NOMO-1 (cell line): ENCODE measurements around the gene STXBP2.
"Not testable (repeated sequence)": the region's sequence is repeated elsewhere in the genome, so short reads cannot be mapped to it uniquely, and the experiment has no call there.

Experiments
- DNase-seq, 2 experiments: peaks; one replicate each; lab custom pipeline; 2025; ENCODE audit not compliant: unreplicated experiment in 2 of 2; lab: John Stamatoyannopoulos, UW

The STXBP2 gene

DNA sequence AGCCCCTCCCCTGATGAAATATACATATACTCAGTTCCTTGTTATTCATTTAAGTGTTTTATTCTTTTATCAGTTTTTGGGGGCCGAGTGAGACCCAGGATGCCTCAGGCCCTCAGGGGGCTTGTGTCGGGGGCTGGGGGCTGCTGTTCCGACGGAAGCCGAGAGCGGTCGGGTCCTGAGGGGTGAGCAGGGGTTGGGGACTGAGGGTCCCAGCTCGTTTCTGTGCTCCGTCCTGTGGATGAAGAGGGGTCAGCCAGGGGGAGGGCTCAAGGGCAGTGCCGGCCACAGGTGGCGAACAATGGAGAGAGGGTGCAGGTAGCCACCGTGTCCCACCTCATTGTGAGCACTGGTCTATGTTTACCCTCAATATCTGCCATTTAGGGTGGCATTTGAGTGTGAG is 5.3 kb upstream of the STXBP2 start:
- DNase-seq: no peak

- DNase-seq: no peak
Observed at GRCh38 chr19:7632340-7633203, 4.3 kb upstream of the STXBP2 start.

GRCh38 chr19:7633698-7634097 is 3.2 kb upstream of the STXBP2 start, which contains the start of gene PCP2:
Gene PCP2 (minus strand): TSS chr19:7633719. CDS start chr19:7633457, 262 bp downstream.
- DNase-seq: no peak

- no peak for DNase-seq
Observed at GRCh38 chr19:7635670-7636069, 1.2 kb upstream of the STXBP2 start.

GRCh38 chr19:7636317-7636690 is 606 bp upstream of the STXBP2 start:
- DNase-seq: peak in 1 of 2 experiments; percentile 40

- peak; percentile 19 to 26 for DNase-seq
Observed at GRCh38 chr19:7637374-7638256, 705 bp downstream of the STXBP2 start.

DNA sequence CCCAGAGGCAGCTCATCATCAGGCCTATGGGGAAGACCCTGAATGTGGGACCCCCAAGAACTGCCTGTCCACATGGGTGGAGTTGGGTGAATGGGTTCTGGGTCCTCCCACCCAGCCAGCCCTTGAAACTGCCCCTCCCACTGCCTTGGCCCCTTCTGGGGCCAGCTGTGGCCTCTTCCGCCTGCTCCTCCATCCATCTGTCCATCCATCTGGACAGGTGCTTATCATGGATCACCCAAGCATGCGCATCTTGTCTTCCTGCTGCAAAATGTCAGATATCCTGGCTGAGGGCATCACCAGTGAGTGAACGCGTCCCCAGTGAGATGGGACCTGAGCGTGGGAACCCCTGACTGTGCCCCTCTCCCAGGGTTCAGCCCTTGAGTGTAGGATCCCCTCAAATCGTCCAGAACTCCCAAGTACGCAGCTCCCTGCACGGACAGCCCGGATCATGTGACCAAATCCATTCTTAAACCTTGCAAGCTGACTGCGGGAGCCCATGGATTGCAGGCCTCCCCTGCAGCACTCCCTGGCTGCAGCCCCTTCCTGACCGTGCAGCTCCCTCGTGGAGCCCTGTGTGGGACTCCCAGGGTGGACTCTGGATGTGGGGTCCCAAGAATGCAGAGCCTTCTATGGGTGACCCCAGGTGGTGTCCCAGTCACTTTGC is 2.0 kb downstream of the STXBP2 start:
- no peak for DNase-seq

- no peak for DNase-seq
Observed at GRCh38 chr19:7639863-7640348, 3.0 kb downstream of the STXBP2 start.

DNA sequence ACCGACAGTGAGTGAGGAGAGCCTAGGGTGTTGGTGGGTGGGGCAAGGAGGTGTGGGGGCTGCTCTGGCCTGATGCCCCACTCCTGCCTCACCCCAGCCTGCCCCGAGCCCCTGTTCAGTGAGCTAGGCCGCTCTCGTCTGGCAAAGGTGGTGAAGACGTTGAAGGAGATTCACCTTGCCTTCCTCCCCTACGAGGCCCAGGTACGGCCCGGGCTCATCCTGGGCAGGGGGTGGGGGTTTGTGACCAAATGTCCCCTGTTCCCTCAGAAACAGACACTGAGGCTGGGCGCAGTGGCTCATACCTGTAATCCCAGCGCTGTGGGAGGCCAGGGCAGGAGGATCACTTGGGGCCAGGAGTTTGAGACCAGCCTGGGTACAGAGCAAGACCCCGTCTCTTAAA is 3.9 kb downstream of the STXBP2 start:
- DNase-seq: no peak

DNA sequence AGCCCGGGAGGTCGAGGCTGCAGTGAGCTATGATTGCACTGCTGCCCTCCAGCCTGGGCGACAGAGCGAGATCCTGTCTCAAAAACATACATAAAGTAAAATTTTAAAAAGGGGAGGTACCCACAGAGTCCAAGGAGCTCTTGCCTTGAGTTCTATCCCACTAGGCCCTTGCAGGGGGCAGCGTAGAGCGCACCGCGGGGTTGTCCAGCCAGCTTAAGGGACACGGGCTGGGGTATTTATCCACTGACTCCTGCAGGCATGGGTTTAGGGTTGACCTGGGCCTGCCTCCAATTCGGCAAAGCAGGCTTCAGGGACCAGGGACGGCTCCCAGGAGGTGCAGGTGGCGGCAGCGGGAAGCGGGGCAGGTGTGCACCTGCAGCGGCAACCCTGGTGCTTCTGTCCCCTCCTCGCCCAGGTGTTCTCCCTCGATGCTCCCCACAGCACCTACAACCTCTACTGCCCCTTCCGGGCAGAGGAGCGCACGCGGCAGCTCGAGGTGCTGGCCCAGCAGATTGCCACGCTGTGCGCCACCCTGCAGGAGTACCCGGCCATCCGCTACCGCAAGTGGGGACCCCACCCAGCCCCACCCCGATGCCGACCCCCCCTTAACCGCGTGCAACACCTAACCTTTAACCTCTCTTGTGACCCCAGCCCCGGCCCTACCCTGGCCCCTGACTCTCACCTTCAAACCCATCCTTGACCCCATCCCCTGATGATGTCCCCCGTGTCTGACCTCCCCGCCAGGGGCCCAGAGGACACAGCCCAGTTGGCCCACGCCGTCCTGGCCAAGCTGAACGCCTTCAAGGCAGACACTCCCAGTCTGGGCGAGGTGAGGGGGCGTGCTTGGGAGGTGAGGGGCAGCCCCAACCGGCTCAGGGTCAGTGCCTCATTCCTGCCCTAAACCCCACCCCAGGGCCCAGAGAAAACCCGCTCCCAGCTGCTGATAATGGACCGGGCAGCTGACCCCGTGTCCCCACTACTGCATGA is 4.7 kb downstream of the STXBP2 start:
- DNase-seq: no peak

DNA sequence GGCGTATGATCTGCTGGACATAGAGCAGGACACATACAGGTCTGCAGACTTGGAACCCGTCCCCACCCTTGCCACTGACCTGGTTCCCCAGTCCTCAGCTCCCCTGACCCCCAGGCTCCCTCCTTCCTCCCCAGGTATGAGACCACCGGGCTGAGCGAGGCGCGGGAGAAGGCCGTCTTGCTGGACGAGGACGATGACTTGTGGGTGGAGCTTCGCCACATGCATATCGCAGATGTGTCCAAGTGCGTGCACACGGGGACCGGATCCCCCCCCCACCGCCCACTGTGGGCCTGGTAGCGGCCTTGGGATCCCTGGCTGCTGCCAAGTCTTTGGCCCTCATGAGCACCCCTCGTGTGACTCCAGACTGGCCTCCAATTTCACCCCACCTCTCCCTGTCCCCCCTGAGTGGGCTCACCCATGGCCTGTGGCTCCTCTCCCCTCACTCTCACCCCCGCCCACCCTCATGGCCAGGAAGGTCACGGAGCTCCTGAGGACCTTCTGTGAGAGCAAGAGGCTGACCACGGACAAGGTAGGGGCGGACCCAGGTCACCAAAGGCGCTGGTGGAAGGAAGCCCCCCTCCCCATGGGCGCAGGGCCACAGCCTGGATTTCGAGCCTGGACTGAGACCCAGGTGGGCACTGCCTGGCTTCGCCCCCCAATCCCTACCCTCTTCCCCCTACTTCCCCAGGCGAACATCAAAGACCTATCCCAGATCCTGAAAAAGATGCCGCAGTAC is 5.6 kb downstream of the STXBP2 start:
- DNase-seq: no peak

GRCh38 chr19:7643031-7643415 is 6.1 kb downstream of the STXBP2 start:
- no peak for DNase-seq

DNA sequence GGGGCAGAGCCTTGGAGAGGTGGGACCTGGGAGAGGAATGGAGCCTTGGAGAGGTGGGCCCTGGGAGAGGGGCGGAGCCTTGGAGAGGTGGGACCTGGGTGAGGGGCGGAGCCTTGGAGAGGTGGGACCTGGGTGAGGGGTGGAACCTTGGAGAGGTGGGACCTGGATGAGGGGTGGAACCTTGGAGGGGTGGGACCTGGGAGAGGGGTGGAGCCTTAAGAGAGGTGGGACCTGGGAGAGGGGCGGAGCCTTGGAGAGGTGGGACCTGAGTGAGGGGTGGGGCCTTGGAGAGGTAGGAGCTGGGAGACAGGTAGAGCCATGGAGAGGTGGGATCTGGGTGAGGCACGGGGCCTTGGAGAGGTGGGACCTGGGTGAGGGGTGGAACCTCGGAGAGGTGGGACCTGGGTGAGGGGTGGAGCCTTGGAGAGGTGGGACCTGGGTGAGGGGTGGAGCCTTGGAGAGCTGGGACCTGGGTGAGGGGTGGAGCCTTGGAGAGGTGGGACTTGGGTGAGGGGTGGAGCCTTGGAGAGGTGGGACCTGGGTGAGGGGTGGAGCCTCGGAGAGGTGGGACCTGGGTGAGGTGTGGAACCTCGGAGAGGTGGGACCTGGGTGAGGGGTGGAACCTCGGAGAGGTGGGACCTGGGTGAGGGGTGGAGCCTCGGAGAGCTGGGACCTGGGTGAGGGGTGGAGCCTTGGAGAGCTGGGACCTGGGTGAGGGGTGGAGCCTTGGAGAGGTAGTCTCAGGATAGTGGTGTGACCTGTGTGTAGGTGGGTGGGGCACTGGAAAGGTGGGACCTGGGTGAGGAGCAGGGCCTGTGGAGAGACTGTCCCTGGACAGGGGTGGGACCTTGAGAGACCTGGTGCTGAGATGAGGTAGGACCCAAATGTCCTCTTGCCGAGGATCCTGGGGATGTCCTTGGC is 7.0 kb downstream of the STXBP2 start:
- DNase-seq: not testable (repeated sequence)

DNA sequence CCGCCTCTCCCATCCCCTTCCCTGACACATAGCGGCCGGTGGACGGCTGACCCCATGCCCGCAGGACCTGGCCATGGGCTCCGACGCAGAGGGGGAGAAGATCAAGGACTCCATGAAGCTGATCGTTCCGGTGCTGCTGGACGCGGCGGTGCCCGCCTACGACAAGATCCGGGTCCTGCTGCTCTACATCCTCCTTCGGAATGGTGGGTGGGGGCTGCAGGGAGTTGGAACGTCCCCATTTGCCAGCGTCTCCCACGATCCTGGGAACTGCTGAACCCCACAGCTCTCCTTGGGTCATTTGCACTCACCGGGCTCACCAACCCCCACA is 7.6 kb downstream of the STXBP2 start:
- DNase-seq: no peak

- peak; percentile 81 to 86 for DNase-seq
Observed at GRCh38 chr19:7645163-7645562, 8.3 kb downstream of the STXBP2 start.

GRCh38 chr19:7645656-7646425 is 8.9 kb downstream of the STXBP2 start:
- DNase-seq: peak; percentile 71 to 77

- no peak for DNase-seq
Observed at GRCh38 chr19:7646426-7646700, 9.5 kb downstream of the STXBP2 start.

- no peak for DNase-seq
Observed at GRCh38 chr19:7647156-7647555, 10.2 kb downstream of the STXBP2 start.
